GM12873 (cell line): ENCODE measurements around the gene ENTREP3.

Source experiments
- TF ChIP-seq, protein P1 (sequence below): IDR thresholded peaks from 2 replicates; pipeline ENCODE4 v1.5.1; 2012; ENCODE audit warnings: low read depth, mild to moderate bottlenecking, moderate library complexity, low read length, control low read depth; ENCODE audit not compliant: insufficient read depth; ENCODE audit errors: missing control alignments

ENTREP3 gene

DNA sequence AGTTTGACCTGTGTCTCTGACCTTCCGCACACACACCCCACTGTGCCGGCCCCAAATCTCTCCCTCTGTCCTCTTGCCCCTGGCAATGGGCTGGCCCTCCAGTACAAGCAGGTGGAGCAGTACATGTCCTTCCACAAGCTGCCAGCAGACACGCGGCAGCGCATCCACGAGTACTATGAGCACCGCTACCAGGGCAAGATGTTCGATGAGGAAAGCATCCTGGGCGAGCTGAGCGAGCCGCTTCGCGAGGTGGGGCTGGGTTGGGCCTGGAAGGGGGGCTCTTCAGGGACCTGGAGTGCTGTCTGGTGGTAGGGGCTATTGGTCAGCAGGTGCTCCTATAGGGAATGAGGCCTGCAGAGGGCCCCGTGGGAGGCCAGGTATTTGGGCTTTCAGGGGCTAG lies 29.8 kb upstream of the ENTREP3 start:
- TF ChIP-seq, protein P1, sequence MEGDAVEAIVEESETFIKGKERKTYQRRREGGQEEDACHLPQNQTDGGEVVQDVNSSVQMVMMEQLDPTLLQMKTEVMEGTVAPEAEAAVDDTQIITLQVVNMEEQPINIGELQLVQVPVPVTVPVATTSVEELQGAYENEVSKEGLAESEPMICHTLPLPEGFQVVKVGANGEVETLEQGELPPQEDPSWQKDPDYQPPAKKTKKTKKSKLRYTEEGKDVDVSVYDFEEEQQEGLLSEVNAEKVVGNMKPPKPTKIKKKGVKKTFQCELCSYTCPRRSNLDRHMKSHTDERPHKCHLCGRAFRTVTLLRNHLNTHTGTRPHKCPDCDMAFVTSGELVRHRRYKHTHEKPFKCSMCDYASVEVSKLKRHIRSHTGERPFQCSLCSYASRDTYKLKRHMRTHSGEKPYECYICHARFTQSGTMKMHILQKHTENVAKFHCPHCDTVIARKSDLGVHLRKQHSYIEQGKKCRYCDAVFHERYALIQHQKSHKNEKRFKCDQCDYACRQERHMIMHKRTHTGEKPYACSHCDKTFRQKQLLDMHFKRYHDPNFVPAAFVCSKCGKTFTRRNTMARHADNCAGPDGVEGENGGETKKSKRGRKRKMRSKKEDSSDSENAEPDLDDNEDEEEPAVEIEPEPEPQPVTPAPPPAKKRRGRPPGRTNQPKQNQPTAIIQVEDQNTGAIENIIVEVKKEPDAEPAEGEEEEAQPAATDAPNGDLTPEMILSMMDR, result no peak

- TF ChIP-seq, protein P1, result no peak
These were observed 29.2 kb upstream of the ENTREP3 start for GRCh38 chr1:155284476-155284875.

DNA sequence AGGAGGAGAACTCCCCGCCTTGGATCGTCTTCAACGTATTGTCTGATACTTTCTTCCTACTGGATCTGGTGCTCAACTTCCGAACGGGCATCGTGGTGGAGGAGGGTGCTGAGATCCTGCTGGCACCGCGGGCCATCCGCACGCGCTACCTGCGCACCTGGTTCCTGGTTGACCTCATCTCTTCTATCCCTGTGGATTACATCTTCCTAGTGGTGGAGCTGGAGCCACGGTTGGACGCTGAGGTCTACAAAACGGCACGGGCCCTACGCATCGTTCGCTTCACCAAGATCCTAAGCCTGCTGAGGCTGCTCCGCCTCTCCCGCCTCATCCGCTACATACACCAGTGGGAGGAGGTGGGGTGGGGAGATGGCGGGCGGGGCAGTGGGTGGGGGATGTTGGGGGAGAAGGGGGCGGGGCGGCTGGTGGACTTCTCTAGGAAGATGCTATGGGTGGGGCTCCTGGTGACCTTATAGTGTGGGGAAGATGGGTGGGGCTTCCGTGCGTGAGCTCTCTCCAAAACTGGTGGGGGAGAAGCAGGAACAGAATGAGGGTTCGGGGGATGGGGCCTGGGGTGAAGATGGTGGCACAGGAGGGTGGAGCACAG lies 27.3 kb upstream of the ENTREP3 start:
- TF ChIP-seq, protein P1, result no peak

DNA sequence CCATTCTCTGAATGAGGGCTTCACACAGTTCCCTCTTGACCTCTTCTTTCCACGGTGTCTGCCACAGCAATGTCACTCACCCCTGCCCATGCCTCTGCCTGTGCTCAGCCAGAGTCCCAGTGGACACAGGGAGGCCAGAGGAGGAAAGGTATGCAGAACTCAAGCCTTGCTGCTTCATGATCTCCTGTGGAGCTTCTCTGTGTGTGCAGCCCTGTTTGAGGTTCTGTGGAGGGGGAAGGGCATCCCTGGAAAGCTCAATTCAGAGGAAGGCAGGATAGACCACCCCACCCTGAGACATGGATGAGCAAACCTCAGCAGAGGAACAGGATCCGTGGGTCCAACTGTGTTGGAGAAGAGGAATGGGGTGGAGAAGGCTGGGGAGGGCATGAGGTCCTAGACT lies 24.0 kb upstream of the ENTREP3 start:
- TF ChIP-seq, protein P1, result no peak

GRCh38 chr1:155278689-155279160 lies 23.4 kb upstream of the ENTREP3 start:
- TF ChIP-seq, protein P1, result no peak

GRCh38 chr1:155277902-155278688 lies 22.8 kb upstream of the ENTREP3 start:
- TF ChIP-seq, protein P1, result peak; percentile 59

DNA sequence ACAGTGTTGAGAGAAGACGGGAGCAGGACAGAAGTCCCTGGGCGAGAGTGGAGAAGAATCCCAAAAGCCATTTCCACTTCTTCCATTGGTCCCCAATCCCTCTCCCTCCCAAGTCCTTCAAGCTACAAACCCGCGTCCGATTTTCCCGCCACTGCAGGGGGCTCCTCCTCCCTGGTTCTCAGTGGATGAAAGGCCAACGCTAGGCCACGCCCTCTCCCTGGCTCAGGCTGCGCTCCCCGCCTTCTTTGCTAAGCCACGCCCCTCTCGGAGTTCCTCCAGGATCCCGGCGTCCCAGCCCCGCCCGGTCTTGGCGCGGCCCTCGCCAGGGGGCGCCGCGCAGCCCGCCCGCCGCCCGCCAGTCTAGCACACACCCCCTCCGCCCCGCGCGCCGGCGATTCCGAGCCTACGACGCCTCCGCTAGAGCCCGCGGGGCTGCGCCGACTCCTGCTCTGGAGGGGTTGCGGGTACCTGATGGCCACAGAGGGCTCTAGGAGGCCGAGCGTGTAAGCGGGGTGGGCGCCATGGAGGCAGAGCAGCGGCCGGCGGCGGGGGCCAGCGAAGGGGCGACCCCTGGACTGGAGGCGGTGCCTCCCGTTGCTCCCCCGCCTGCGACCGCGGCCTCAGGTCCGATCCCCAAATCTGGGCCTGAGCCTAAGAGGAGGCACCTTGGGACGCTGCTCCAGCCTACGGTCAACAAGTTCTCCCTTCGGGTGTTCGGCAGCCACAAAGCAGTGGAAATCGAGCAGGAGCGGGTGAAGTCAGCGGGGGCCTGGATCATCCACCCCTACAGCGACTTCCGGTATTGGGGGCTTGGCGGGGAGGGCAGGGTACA lies 22.0 kb upstream of the ENTREP3 start, which contains the start of gene HCN3:
Gene HCN3 (plus strand): TSS at position 394 of the 832 bp plus-strand sequence. CDS start 128 bp downstream, at position 522.
- TF ChIP-seq, protein P1, result peak; percentile 54
